A549 (cell line): ENCODE measurements around the gene PTGDS.

Experiments used
- CEBPB ChIP-seq, 2 experiments: fragments of >200 bp in 1 of 2; sonication (Bioruptor Twin) in 1 of 2; formaldehyde crosslinking in 1 of 2; IDR thresholded peaks; 2 replicates each; pipeline ENCODE4 v1.6.1; 2012 to 2016
- CTCF ChIP-seq: fragments of >200 bp; sonication (Bioruptor Twin); formaldehyde crosslinking; IDR thresholded peaks from 3 replicates; pipeline ENCODE4 v1.5.1; 2016
- ELK1 ChIP-seq: fragments of 150-350 bp; IDR thresholded peaks from 2 replicates; pipeline ENCODE4 v1.6.1; 2014; ENCODE audit warnings: low read depth, mild to moderate bottlenecking, low read length
- EP300 ChIP-seq, 2 experiments: fragments of >200 bp; sonication (Bioruptor Twin); formaldehyde crosslinking; IDR thresholded peaks; 2 replicates in 1 of 2; 3 replicates in 1 of 2; pipeline ENCODE4 v1.6.1; 2016 to 2017
- MAX ChIP-seq: IDR thresholded peaks from 2 replicates; pipeline ENCODE4 v1.6.1; 2012
- NFE2L2 ChIP-seq: fragments of 150-350 bp; conservative IDR thresholded peaks from 2 replicates; pipeline ENCODE4 v1.6.1; 2014; ENCODE audit warnings: low read length
- POLR2A ChIP-seq: IDR thresholded peaks from 2 replicates; pipeline ENCODE4 v1.6.1; 2012; ENCODE audit warnings: mild to moderate bottlenecking, low read length
- TFCP2L1 ChIP-seq: fragments of 250-450 bp; sonication (Bioruptor Pico); IDR thresholded peaks from 2 replicates; pipeline ENCODE4 v1.5.0; 2021; ENCODE audit warnings: mild to moderate bottlenecking

- TF ChIP-seq CTCF (no peak), TFCP2L1 (CRISPR knock-in tag) (no peak), POLR2A (no peak), ELK1 (no peak), EP300 (IDR thresholded peaks at IDR 0.05) (no peak), NFE2L2 (no peak), CEBPB (IDR thresholded peaks at IDR 0.05) (no peak), MAX (0 out of 2 replicates have a peak, but pooled peaks have one; percentile 18)
Observed at GRCh38 chr9:136940526-136941230, 36.6 kb upstream of the PTGDS start.
